ENCODE data around the gene AGO3.

AGO3 gene

GRCh38 chr1:36080801-36081200 lies 149.9 kb downstream of the AGO3 start:
- in situ Hi-C loops (cut with MboI; ENCODE audit: low sequenced_read_pairs), result no loop called here

- in situ Hi-C loops (cut with MboI; ENCODE audit: low sequenced_read_pairs), result no loop called here
These were observed 151.1 kb downstream of the AGO3 start for GRCh38 chr1:36081926-36082485.

GRCh38 chr1:36083219-36083618 lies 152.3 kb downstream of the AGO3 start:
- in situ Hi-C loops (cut with MboI; ENCODE audit: low sequenced_read_pairs), result no loop called here

- in situ Hi-C loops (cut with MboI; ENCODE audit: low sequenced_read_pairs), result no loop called here
These were observed 153.0 kb downstream of the AGO3 start, which contains the start of gene TEKT2 for GRCh38 chr1:36083635-36084496. Gene TEKT2, plus strand, starts transcription at chr1:36084094. Its CDS starts 828 bp downstream, at chr1:36084922.

GRCh38 chr1:36084497-36085115 lies 153.7 kb downstream of the AGO3 start:
- in situ Hi-C loops (cut with MboI; ENCODE audit: low sequenced_read_pairs), result no loop called here

GRCh38 chr1:36085126-36085525 lies 154.2 kb downstream of the AGO3 start:
- in situ Hi-C loops (cut with MboI; ENCODE audit: low sequenced_read_pairs), result no loop called here

GRCh38 chr1:36085686-36086526 lies 155.0 kb downstream of the AGO3 start:
- in situ Hi-C loops (cut with MboI; ENCODE audit: low sequenced_read_pairs), result no loop called here

GRCh38 chr1:36086529-36087232 lies 155.8 kb downstream of the AGO3 start:
- in situ Hi-C loops (cut with MboI; ENCODE audit: low sequenced_read_pairs), result no loop called here

GRCh38 chr1:36087233-36088123 lies 156.6 kb downstream of the AGO3 start:
- in situ Hi-C loops (cut with MboI; ENCODE audit: low sequenced_read_pairs), result no loop called here

- in situ Hi-C loops (cut with MboI; ENCODE audit: low sequenced_read_pairs), result no loop called here
These were observed 157.3 kb downstream of the AGO3 start for GRCh38 chr1:36088265-36088576.

GRCh38 chr1:36088577-36089392 lies 157.9 kb downstream of the AGO3 start, which contains the start of gene ADPRS:
Gene ADPRS, plus strand, starts transcription at chr1:36088892. Its CDS starts 13 bp downstream, at chr1:36088905.
- in situ Hi-C loops (cut with MboI; ENCODE audit: low sequenced_read_pairs), result no loop called here

- in situ Hi-C loops (cut with MboI; ENCODE audit: low sequenced_read_pairs), result no loop called here
These were observed 158.7 kb downstream of the AGO3 start for GRCh38 chr1:36089393-36090121.

GRCh38 chr1:36091141-36091540 lies 160.2 kb downstream of the AGO3 start:
- in situ Hi-C loops (cut with MboI; ENCODE audit: low sequenced_read_pairs), result no loop called here

- in situ Hi-C loops (cut with MboI; ENCODE audit: low sequenced_read_pairs), result no loop called here
These were observed 160.8 kb downstream of the AGO3 start for GRCh38 chr1:36091698-36092097.

GRCh38 chr1:36092166-36092797 lies 161.4 kb downstream of the AGO3 start:
- in situ Hi-C loops (cut with MboI; ENCODE audit: low sequenced_read_pairs), result no loop called here

- in situ Hi-C loops (cut with MboI; ENCODE audit: low sequenced_read_pairs), result no loop called here
These were observed 161.9 kb downstream of the AGO3 start for GRCh38 chr1:36092798-36093185.

GRCh38 chr1:36093226-36093625 lies 162.3 kb downstream of the AGO3 start:
- in situ Hi-C loops (cut with MboI; ENCODE audit: low sequenced_read_pairs), result no loop called here

- in situ Hi-C loops (cut with MboI; ENCODE audit: low sequenced_read_pairs), result no loop called here
These were observed 163.0 kb downstream of the AGO3 start for GRCh38 chr1:36093929-36094328.
